HG03045 (cell line): Measurements from ENCODE around the gene ASPHD1.
"Not testable (repeated sequence)": the region's sequence is repeated elsewhere in the genome, so short reads cannot be mapped to it uniquely, and the experiment has no call there.

Experiments used
- ATAC-seq: cut with Tn5 transposase; IDR thresholded peaks from one replicate; pipeline ENCODE4 v1.9.1; 2021; ENCODE audit warnings: mild to moderate bottlenecking, moderate library complexity; ENCODE audit not compliant: unreplicated experiment

Gene ASPHD1

GRCh38 chr16:29876594-29877249 lies 23.6 kb upstream of the ASPHD1 start:
- no peak for ATAC-seq

- no peak for ATAC-seq
Observed at GRCh38 chr16:29877266-29877961, 22.9 kb upstream of the ASPHD1 start.

DNA sequence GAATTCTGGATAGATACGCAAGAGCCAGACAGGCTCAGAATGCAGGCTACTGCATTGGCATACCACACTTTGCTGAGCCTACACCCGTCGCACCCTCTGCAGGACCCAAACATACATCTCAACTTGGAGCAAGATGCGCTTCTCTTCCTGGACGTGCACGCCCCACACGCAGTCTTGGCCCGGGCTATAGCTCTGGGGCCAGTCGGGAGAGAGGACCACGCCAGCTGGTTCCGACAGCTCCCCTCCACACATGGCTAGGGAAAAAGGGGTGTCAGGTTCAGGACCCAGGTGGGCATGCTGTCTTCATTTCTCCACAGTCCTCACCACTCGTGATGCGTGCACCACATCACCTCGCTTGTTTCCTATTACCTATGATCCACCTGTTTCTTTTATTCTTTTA lies 22.1 kb upstream of the ASPHD1 start:
- ATAC-seq: no peak

- no peak for ATAC-seq
Observed at GRCh38 chr16:29881050-29881449, 19.2 kb upstream of the ASPHD1 start.

GRCh38 chr16:29883987-29884386 lies 16.3 kb upstream of the ASPHD1 start:
- no peak for ATAC-seq

- ATAC-seq: not testable (repeated sequence)
Observed at GRCh38 chr16:29889372-29889771, 10.9 kb upstream of the ASPHD1 start.

- no peak for ATAC-seq
Observed at GRCh38 chr16:29891525-29892457, 8.5 kb upstream of the ASPHD1 start.

- ATAC-seq: no peak
Observed at GRCh38 chr16:29892458-29892813, 7.9 kb upstream of the ASPHD1 start.

- ATAC-seq: no peak
Observed at GRCh38 chr16:29893553-29893952, 6.7 kb upstream of the ASPHD1 start.

DNA sequence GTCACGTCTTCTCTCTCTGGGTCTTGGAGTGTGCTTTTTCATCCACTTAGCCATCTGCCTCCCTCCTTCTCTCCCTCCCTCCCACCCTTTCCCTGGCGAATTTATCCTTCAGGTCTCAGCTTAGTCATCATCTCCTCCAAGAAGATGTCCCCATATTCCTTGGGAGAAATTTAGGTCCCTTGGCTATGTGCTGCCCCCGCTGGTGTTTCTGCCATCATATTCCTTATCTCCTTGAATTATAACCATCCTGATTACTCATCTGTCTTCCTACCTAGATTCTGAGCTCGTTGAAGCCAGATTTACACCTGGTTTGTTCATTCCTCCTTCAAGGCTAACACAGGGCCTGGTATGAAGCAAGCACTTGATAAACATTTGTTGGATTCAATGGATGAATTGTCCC lies 5.9 kb upstream of the ASPHD1 start:
- ATAC-seq: no peak

GRCh38 chr16:29896841-29897240 lies 3.4 kb upstream of the ASPHD1 start:
- no peak for ATAC-seq

DNA sequence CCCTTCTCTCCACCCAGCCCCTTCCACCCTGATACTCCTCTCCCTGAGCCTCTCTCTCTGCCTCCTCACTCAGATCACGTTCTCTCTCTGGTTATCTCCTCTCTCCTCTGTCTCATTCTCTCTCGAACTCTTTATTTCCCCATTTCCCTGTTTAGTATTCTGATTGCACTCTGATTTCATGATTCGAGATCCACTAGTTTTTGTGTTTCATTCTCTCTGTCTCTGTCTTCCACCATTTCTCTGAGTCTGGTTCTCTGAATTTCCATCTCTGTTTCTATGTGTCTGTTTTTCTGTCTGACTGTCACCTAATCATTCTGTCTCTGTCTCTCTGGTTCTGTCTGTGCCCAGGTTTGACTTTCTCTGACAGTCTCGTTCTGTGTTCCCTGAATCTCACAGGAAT lies 3.0 kb upstream of the ASPHD1 start:
- ATAC-seq: no peak

DNA sequence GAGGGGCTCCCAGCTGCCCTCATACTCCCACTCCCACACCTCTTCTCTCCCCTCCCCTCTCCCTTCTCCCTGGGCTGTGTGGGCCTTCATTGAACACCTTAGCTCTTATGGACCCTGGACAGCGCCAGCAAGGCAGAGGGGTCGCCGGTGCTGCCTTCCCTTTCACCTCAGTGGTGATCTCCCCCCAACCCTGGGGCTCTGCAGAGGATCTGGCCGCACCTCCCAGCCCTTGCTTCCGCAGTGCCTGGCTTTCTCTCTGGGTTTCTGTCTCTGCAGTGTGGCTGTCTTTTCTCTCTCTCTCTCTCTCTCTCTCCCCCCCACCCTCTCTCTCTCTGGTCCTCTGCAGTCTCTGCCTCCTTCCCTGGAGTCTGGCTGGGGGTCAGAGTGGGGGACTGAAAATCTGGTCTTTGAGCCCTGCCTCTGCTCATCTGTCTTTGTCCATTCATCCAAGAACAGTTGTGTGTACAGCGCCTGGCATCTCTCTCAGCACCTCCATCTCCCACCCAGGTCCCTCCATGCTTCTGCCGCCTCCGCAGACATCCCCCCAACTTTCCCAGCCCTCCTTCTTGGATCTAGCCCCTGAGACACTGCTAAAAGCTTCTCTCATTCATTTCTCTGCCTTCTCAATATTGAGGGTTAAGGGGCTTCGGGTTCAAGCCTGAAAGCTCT lies 2.0 kb upstream of the ASPHD1 start:
- ATAC-seq: no peak

- no peak for ATAC-seq
Observed at GRCh38 chr16:29898804-29899515, 1.3 kb upstream of the ASPHD1 start.

DNA sequence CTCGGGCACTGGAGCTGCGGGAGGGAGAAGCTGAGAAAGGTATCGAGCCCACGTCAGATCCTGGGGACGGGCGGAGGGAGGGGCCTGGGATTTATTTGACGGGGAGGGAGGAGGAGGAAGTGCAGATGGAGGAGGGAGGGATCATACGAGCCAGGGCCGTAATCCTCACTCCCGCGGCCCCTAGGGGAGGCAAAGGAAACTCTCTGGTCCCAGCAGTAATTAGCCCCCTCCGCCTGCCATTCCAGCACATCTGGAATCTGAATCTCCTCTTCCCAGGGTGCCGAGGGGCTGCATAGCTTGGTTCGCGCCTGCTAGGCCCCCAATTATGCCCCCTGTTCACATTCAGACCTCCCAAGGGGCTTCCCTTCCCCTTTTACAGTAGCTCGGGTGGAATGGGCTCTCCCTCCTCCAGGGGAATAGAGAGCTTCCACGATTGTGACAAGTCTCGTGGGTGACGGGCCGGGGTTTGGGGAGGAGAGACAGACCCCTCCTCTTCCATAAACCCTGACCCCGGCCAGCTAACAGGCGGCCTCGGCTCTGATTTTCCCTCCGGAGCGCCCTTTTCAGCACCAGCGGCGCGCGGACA lies 679 bp upstream of the ASPHD1 start, which contains the start of gene SEZ6L2:
Gene SEZ6L2, minus strand, starts transcription at position 35 of the 586 bp plus-strand sequence. CDS start 531 bp downstream, outside the sequence.
- no peak for ATAC-seq

DNA sequence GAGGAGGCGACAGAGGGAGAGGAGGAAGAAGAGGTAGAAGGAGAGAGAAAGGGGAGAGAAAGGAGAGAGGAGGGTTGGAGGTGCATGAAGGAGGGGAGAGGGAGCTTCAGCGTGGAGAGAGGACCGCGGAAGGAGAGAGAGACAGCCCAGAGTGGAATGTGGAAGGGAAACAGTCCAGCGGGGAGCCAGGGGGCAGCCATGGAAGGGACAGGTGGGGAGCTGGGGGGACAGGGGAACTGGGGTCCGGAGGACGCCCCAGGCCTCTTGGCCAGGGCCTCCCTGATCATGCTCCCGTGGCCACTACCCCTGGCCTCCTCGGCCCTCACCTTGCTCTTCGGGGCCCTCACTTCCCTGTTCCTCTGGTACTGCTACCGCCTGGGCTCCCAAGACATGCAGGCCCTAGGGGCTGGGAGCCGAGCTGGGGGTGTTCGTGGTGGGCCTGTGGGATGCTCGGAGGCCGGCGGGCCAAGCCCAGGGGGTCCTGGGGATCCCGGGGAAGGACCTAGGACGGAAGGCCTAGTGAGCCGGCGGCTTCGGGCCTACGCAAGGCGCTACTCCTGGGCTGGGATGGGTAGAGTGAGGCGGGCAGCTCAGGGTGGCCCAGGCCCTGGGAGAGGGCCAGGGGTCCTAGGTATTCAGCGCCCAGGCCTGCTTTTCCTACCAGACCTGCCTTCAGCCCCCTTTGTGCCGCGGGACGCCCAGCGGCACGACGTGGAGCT lies 759 bp downstream of the ASPHD1 start:
- no peak for ATAC-seq

GRCh38 chr16:29901607-29901945 lies 1.3 kb downstream of the ASPHD1 start:
- no peak for ATAC-seq

DNA sequence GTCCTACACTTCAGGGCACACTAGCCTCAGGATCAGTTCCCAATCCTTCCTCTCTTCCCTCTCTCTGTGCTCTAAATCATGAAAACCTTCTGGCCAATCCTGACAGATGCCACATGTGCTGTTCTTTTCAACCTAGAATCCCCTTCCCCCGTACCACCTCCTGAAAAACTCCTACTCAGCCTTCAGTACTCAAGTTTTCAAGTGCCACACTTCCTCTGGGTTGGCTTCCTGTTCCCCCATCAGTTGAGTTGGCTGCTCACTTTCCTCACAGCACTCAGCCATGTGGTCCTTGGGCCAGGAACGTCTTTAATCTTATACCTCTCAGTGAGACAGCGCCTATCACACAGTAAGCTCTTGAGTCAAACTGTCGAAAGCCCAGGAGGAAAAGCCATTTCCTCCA lies 3.3 kb downstream of the ASPHD1 start:
- no peak for ATAC-seq

- ATAC-seq: no peak
Observed at GRCh38 chr16:29904947-29905346, 4.7 kb downstream of the ASPHD1 start.

- ATAC-seq: no peak
Observed at GRCh38 chr16:29905668-29906067, 5.4 kb downstream of the ASPHD1 start.
